Measurements from ENCODE around the gene DNAJC24. TPM values are rescaled to one million over a fixed set of nuclear protein-coding genes. Genes with fewer than 3 reads are reported as not detected.

DNAJC24 gene
- total RNA-seq, 1 experiment from 2014 or later, result 18.2 TPM

DNA sequence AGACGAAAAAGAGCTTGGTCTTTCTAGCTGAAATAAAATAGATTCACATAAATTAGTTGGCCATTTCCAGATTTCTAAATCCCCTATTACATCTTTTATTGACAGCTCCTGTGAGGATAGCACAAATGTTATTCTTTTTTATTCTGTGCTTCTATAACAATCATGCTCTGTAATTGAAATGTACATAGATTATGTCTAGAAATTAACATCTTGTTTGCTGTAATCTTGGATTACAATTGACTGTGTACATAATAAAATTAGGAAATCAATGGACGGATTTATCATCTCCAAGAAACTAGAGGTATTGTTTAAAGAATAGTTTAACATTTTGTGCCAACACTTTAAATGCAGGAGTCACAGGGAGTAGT is 108.5 kb downstream of the DNAJC24 start:
- intact Hi-C loops (cut with micrococcal nuclease; ENCODE audit: unreplicated experiment), result no loop called here

DNA sequence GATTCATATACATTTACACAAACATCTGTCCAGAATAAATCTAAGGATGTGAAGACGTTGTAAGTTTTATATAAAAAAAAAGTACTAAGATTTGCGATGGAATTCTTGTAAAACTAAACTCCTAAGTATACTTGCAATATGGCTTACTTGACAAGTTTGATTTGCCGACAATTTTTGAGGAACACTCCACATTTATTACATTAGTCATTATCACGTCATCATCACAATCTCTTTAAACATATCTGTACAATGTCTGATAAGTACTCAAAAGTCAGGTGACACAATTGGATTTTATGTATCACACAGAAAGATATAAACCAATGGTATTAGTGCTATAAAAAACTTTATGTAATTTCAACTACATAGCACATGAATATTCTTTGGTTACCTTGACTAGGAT is 109.4 kb downstream of the DNAJC24 start:
- Histone ChIP-seq H4K20me1 (ENCODE audit: insufficient read depth) (peaks cover 14% of the 10 kb centered on the region), H3K4me3 (no peak overlapping the region), H3K79me2 (ENCODE audit: low read depth) (peaks cover 15% of the 10 kb centered on the region), H3K4me2 (no peak overlapping the region), H3F3A (ENCODE audit: insufficient read depth, low read depth) (no peaks in the 10 kb centered on the region; the same call in 1 of the 2 replicates), H3K27me3 (ENCODE audit: insufficient read depth, low read depth) (no peaks in the 10 kb centered on the region), H3K9me3 (ENCODE audit: insufficient read depth, low read depth) (no peaks in the 10 kb centered on the region), H2AFZ (no peak overlapping the region), H3K27ac (no peak overlapping the region), H3K4me1 (replicated peaks; ENCODE audit: insufficient read depth) (no peaks in the 10 kb centered on the region), H3K9me2 (ENCODE audit: insufficient read depth) (no peaks in the 10 kb centered on the region), H3K36me3 (ENCODE audit: low read depth) (0 out of 2 replicates have a peak, but pooled peaks cover 5% of the 10 kb centered on the region)
- TF ChIP-seq EZH2 (IDR thresholded peaks at IDR 0.05; ENCODE audit: low read depth), result no peak
- TF ChIP-seq, protein P1, sequence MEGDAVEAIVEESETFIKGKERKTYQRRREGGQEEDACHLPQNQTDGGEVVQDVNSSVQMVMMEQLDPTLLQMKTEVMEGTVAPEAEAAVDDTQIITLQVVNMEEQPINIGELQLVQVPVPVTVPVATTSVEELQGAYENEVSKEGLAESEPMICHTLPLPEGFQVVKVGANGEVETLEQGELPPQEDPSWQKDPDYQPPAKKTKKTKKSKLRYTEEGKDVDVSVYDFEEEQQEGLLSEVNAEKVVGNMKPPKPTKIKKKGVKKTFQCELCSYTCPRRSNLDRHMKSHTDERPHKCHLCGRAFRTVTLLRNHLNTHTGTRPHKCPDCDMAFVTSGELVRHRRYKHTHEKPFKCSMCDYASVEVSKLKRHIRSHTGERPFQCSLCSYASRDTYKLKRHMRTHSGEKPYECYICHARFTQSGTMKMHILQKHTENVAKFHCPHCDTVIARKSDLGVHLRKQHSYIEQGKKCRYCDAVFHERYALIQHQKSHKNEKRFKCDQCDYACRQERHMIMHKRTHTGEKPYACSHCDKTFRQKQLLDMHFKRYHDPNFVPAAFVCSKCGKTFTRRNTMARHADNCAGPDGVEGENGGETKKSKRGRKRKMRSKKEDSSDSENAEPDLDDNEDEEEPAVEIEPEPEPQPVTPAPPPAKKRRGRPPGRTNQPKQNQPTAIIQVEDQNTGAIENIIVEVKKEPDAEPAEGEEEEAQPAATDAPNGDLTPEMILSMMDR (conservative IDR thresholded peaks at IDR 0.05), result no peak
- ChIA-PET POLR2A (ENCODE audit: unreplicated experiment) (interaction anchor here (0.6 kb wide), 1 partner anchor 569 kb away, joined by 4 read pairs; no protein-coding TSS in a partner anchor), CTCF (interaction anchor here (0.5 kb wide), 1 partner anchor 203 kb away, joined by 7 read pairs; no protein-coding TSS in a partner anchor)
- no peak for DNase-seq
- no TSS peak for BruUV-seq (replicated peaks)
- intact Hi-C loops (cut with micrococcal nuclease; ENCODE audit: unreplicated experiment), result no loop called here

More for the DNA sequence above, 108.5 kb downstream of the DNAJC24 start:
- Histone ChIP-seq H3K4me1 (replicated peaks; ENCODE audit: insufficient read depth) (no peaks in the 10 kb centered on the region), H3K4me3 (no peak overlapping the region), H4K20me1 (ENCODE audit: insufficient read depth) (peaks cover 14% of the 10 kb centered on the region), H3K36me3 (ENCODE audit: low read depth) (0 out of 2 replicates have a peak, but pooled peaks cover 5% of the 10 kb centered on the region), H3K9me3 (ENCODE audit: insufficient read depth, low read depth) (no peaks in the 10 kb centered on the region), H3K79me2 (ENCODE audit: low read depth) (peaks cover 15% of the 10 kb centered on the region), H3K4me2 (no peak overlapping the region), H3F3A (ENCODE audit: insufficient read depth, low read depth) (no peaks in the 10 kb centered on the region; the same call in 1 of the 2 replicates), H3K27me3 (ENCODE audit: insufficient read depth, low read depth) (no peaks in the 10 kb centered on the region), H2AFZ (no peak overlapping the region), H3K27ac (no peak overlapping the region), H3K9me2 (ENCODE audit: insufficient read depth) (no peaks in the 10 kb centered on the region)
- DNase-seq, result no peak
- CTCF ChIA-PET, result interaction anchor here (0.5 kb wide), 1 partner anchor 204 kb away, joined by 7 read pairs; no protein-coding TSS in a partner anchor
- BruUV-seq (replicated peaks), result no TSS peak
- POLR2A ChIA-PET (ENCODE audit: unreplicated experiment), result interaction anchor here (0.6 kb wide), 1 partner anchor 569 kb away, joined by 4 read pairs; no protein-coding TSS in a partner anchor
- TF ChIP-seq, protein P1 (conservative IDR thresholded peaks at IDR 0.05), result no peak
- no peak for TF ChIP-seq EZH2 (IDR thresholded peaks at IDR 0.05; ENCODE audit: low read depth)

- Histone ChIP-seq H3K4me1 (replicated peaks; ENCODE audit: insufficient read depth) (no peaks in the 10 kb centered on the region), H3K9me2 (ENCODE audit: insufficient read depth) (no peaks in the 10 kb centered on the region), H3K27ac (no peak overlapping the region), H3K9me3 (ENCODE audit: insufficient read depth, low read depth) (no peaks in the 10 kb centered on the region), H3K79me2 (ENCODE audit: low read depth) (peaks cover 19% of the 10 kb centered on the region), H3K36me3 (ENCODE audit: low read depth) (no peaks in the 10 kb centered on the region), H3K4me2 (no peak overlapping the region), H3F3A (ENCODE audit: insufficient read depth, low read depth) (no peaks in the 10 kb centered on the region; the same call in 1 of the 2 replicates), H3K4me3 (no peak overlapping the region), H4K20me1 (ENCODE audit: insufficient read depth) (peaks cover 14% of the 10 kb centered on the region), H3K27me3 (ENCODE audit: insufficient read depth, low read depth) (no peaks in the 10 kb centered on the region), H2AFZ (no peak overlapping the region)
- CTCF ChIA-PET, result no interaction called here
- intact Hi-C loops (cut with micrococcal nuclease; ENCODE audit: unreplicated experiment), result loop anchor here (10.0 kb wide), 1 partner anchor 524 kb away; no protein-coding TSS in a partner anchor
- no peak for DNase-seq
- POLR2A ChIA-PET (ENCODE audit: unreplicated experiment), result no interaction called here
- no TSS peak for BruUV-seq (replicated peaks)
- TF ChIP-seq, protein P1 (conservative IDR thresholded peaks at IDR 0.05), result no peak
- TF ChIP-seq EZH2 (IDR thresholded peaks at IDR 0.05; ENCODE audit: low read depth), result no peak
Measured at GRCh38 chr11:31480930-31481329, 111.3 kb downstream of the DNAJC24 start.

Other genes starting within 250 kb of the DNAJC24 start
- 1.5 and 2.2 TPM in 2 replicates for gene DCDC1, start 121 bp upstream of the DNAJC24 start, total RNA-seq (2021)
- 37.8 and 41.9 TPM in 2 replicates for gene IMMP1L, start 139.8 kb downstream of the DNAJC24 start, total RNA-seq (2021)
- gene ELP4, start 139.9 kb downstream of the DNAJC24 start, total RNA-seq (2021), result 15.1 and 20.5 TPM in 2 replicates

Measured in PC-9 (cell line).